K562 (cell line): ENCODE data around the gene CDC27. TPM values are rescaled to one million over a fixed set of nuclear protein-coding genes. Genes with fewer than 3 reads are reported as not detected.

Experiments used
- ATAC-seq: fragments of 200-7000 bp; cut with Tn5 transposase; 3 replicates; pipeline ENCODE4 v1.9.1; 2020; ENCODE audit warnings: moderate library complexity
- BruUV-seq: library from RNA; stranded (reverse); fragments of 400-500 nt; replicated peaks from 2 replicates; lab custom pipeline; 2021; lab: Mats Ljungman, UMichigan
- CTCF ChIA-PET: fragments of 300-600 bp; formaldehyde crosslinking; extraction: SDS; loops from one replicate; lab custom pipeline; 2021; ENCODE audit warnings: low intra/inter-chr PET ratio; lab: Yijun Ruan, JAX
- POLR2A ChIA-PET: fragments of 300-600, 350-650 bp; sonication (Branson Sonifier 250); formaldehyde crosslinking; extraction: SDS; loops from one replicate; lab custom pipeline; 2021; ENCODE audit warnings: antibody characterized with exemption, inconsistent platforms; lab: Yijun Ruan, JAX
- DNase-seq, 4 experiments: peaks; one replicate each; pipeline versions ENCODE4 v3.0.0 to v3.0.0-alpha.2; 2011 to 2018; ENCODE audit warnings: low spot score in 3 of 4, mixed read lengths in 3 of 4; ENCODE audit errors: extremely low read depth in 1 of 4
- FAIRE-seq: peaks from 2 replicates; lab custom pipeline; 2011; peaks lifted over from hg19 to GRCh38; lab: Jason Lieb, UNC
- H2AFZ ChIP-seq: 2 replicates; pipeline ENCODE4 v1.6.0; 2011; ENCODE audit warnings: low read depth, low read length, control low read depth, inconsistent platforms
- H3K27ac ChIP-seq: fragments of 200-600 bp; 3 replicates; pipeline ENCODE4 v1.8.0; 2011; ENCODE audit warnings: low read depth, mild to moderate bottlenecking, control low read depth, inconsistent platforms, low read length, moderate library complexity, mixed read lengths; ENCODE audit errors: extremely low read depth
- H3K27me3 ChIP-seq, 2 experiments: fragments of 300-600 bp in 1 of 2; 2 replicates in 1 of 2; 3 replicates in 1 of 2; pipeline versions ENCODE4 v1.6.0 to v1.8.0; 2011; ENCODE audit warnings: inconsistent platforms in 2 of 2, low read length in 2 of 2, mild to moderate bottlenecking in 1 of 2, mixed read lengths in 1 of 2, moderate library complexity in 1 of 2; ENCODE audit not compliant: control insufficient read depth in 2 of 2, insufficient read depth in 2 of 2
- H3K36me3 ChIP-seq: fragments of 300-600 bp; 3 replicates; pipeline ENCODE4 v1.8.0; 2011; ENCODE audit warnings: mild to moderate bottlenecking, low read length, inconsistent platforms; ENCODE audit not compliant: control insufficient read depth, insufficient read depth
- H3K4me1 ChIP-seq, 2 experiments: fragments of 200-600 bp in 1 of 2; replicated peaks in 1 of 2; 2 replicates in 1 of 2; 3 replicates in 1 of 2; pipeline versions ENCODE4 v1.5.1 to v1.8.0; 2011; ENCODE audit warnings: inconsistent platforms in 2 of 2, low read length in 2 of 2, mild to moderate bottlenecking in 1 of 2, mixed read lengths in 1 of 2, moderate library complexity in 1 of 2; ENCODE audit not compliant: control insufficient read depth in 2 of 2, insufficient read depth in 2 of 2
- H3K4me2 ChIP-seq: 2 replicates; pipeline ENCODE4 v1.6.1; 2011; ENCODE audit warnings: low read length, control low read depth, inconsistent platforms, mixed read lengths; ENCODE audit not compliant: insufficient read depth
- H3K4me3 ChIP-seq: fragments of 200-600 bp; sonication (generic), shearing (Covaris generic); 2 replicates; pipeline ENCODE4 v1.5.1; 2016; ENCODE audit warnings: control low read depth, inconsistent platforms
- H3K79me2 ChIP-seq: fragments of 200-600 bp; 3 replicates; pipeline ENCODE4 v1.8.0; 2011; ENCODE audit warnings: low read length, inconsistent platforms; ENCODE audit not compliant: control insufficient read depth, insufficient read depth
- H3K9ac ChIP-seq, 2 experiments: 2 replicates each; pipeline versions ENCODE4 v1.6.0 to v1.6.1; 2011; ENCODE audit warnings: low read depth in 2 of 2, low read length in 2 of 2, control low read depth in 1 of 2, inconsistent platforms in 1 of 2, mild to moderate bottlenecking in 1 of 2, mixed read lengths in 1 of 2; ENCODE audit not compliant: insufficient read depth in 1 of 2
- H3K9me1 ChIP-seq: one replicate; pipeline ENCODE4 v1.6.0; 2011; ENCODE audit warnings: inconsistent platforms, mild to moderate bottlenecking, low read length, moderate library complexity; ENCODE audit not compliant: control insufficient read depth, insufficient read depth
- H3K9me3 ChIP-seq: replicated peaks from 2 replicates; pipeline ENCODE4 v1.5.1; 2011; ENCODE audit warnings: low read depth, low read length, inconsistent platforms; ENCODE audit not compliant: control insufficient read depth, insufficient read depth
- H4K20me1 ChIP-seq: replicated peaks from 2 replicates; pipeline ENCODE4 v1.6.1; 2011; ENCODE audit warnings: low read length, inconsistent platforms, mixed read lengths; ENCODE audit not compliant: control insufficient read depth, insufficient read depth
- CREB3 ChIP-seq: fragments of 450-650 bp; conservative IDR thresholded peaks from 2 replicates; pipeline ENCODE4 v1.6.1; 2016; ENCODE audit warnings: missing genetic modification characterization, low read depth, mild to moderate bottlenecking, missing compliant biosample characterization, moderate library complexity
- JUND ChIP-seq, 2 experiments: IDR thresholded peaks; 2 replicates in 1 of 2; 3 replicates in 1 of 2; pipeline ENCODE4 v1.6.1; 2011; ENCODE audit warnings: borderline replicate concordance in 2 of 2, low read depth in 2 of 2, low read length in 2 of 2, improper control_type of control experiment in 1 of 2, missing biosample characterization in 1 of 2, missing genetic modification characterization in 1 of 2, missing genetic modification reagents in 1 of 2
- KLF16 ChIP-seq: IDR thresholded peaks from 2 replicates; pipeline ENCODE4 v1.6.1; 2016; ENCODE audit warnings: antibody characterized with exemption
- MECOM ChIP-seq: fragments of 250-450 bp; sonication (Bioruptor Pico); IDR thresholded peaks from 2 replicates; pipeline ENCODE4 v1.8.0; 2022; ENCODE audit warnings: inconsistent platforms
- PML ChIP-seq: IDR thresholded peaks from 2 replicates; pipeline ENCODE4 v1.6.1; 2012; ENCODE audit warnings: low read length, inconsistent platforms
- PRMT5 ChIP-seq: sonication (generic); formaldehyde crosslinking; IDR thresholded peaks from 2 replicates; pipeline ENCODE4 v1.5.0; 2020; ENCODE audit warnings: missing genetic modification reagents
- SREBF2 ChIP-seq: sonication (generic); formaldehyde crosslinking; IDR thresholded peaks from 2 replicates; pipeline ENCODE4 v1.4.0; 2020; ENCODE audit warnings: mild to moderate bottlenecking, missing genetic modification reagents
- TAL1 ChIP-seq: fragments of 450-650 bp; IDR thresholded peaks from 2 replicates; pipeline ENCODE4 v1.6.1; 2016; ENCODE audit warnings: mild to moderate bottlenecking
- ZBTB7A ChIP-seq: IDR thresholded peaks from 2 replicates; pipeline ENCODE4 v1.6.1; 2011; ENCODE audit warnings: low read depth, mild to moderate bottlenecking, low read length, moderate library complexity, borderline replicate concordance; ENCODE audit not compliant: control insufficient read depth
- ZNF263 ChIP-seq: sonication (generic); formaldehyde crosslinking; IDR thresholded peaks from 2 replicates; pipeline ENCODE4 v1.8.0; 2022; ENCODE audit warnings: mild to moderate bottlenecking, missing genetic modification reagents, borderline replicate concordance
- ZNF41 ChIP-seq: fragments of 250-450 bp; sonication (Bioruptor Pico); conservative IDR thresholded peaks from 2 replicates; pipeline ENCODE4 v1.4.0; 2020; ENCODE audit warnings: mild to moderate bottlenecking
- ZNF668 ChIP-seq: fragments of 250-450 bp; sonication (Bioruptor Pico); IDR thresholded peaks from 2 replicates; pipeline ENCODE4 v1.8.0; 2022; ENCODE audit warnings: mild to moderate bottlenecking, inconsistent platforms
- ZZZ3 ChIP-seq: fragments of 450-650 bp; IDR thresholded peaks from 2 replicates; pipeline ENCODE4 v1.6.1; 2016; ENCODE audit warnings: antibody characterized with exemption, mild to moderate bottlenecking, moderate library complexity
- WGBS: fragments of 100-300 bp; shearing (Covaris generic); methylation state at CpG from one replicate; pipeline ENCODE4 v1.1.6; 2016; ENCODE audit warnings: low coverage, mixed read lengths; ENCODE audit not compliant: insufficient coverage; ENCODE audit errors: missing lambda C conversion rate; 5-methylcytosine and 5-hydroxymethylcytosine counted together
- in situ Hi-C: fragments of 300-500 bp; cut with MboI; formaldehyde crosslinking; loops from 4 replicates; pipeline ENCODE4 v1.15.0; 2018; ENCODE audit warnings: inconsistent platforms, mixed read lengths
- intact Hi-C: fragments of 100-400 bp; cut with micrococcal nuclease; formaldehyde crosslinking; loops from 2 replicates; pipeline ENCODE4 v1.14.2; 2022
- polyA plus RNA-seq, 8 experiments: library from polyadenylated mRNA; depleted of rRNA in 4 of 8; stranded (reverse) in 5 of 8; unstranded in 3 of 8; fragments of >200 nt; fragmentation: Nextera tagmentation in 2 of 8; fragmentation: Illumina TruSeq in 1 of 8; extraction: Ambion mirVana in 2 of 8; extraction: Trizol in 1 of 8; gene quantifications; 2 replicates each; pipeline versions ENCODE4 v1.2.1 to v1.2.3, GENCODE V29; 2011 to 2014; ENCODE audit warnings: inconsistent platforms in 1 of 8, missing spikeins in 1 of 8
- total RNA-seq, 7 experiments: library from RNA; depleted of rRNA in 6 of 7; stranded (reverse); fragments of >200 nt in 6 of 7; fragmentation: Illumina TruSeq in 2 of 7; extraction: Trizol in 2 of 7; gene quantifications; 2 replicates each; pipeline versions ENCODE4 v1.2.1 to v1.2.3, GENCODE V29; 2011 to 2021; ENCODE audit warnings: low replicate concordance in 1 of 7
- TF ChIP-seq, protein P1 (sequence below): sonication (generic); formaldehyde crosslinking; IDR thresholded peaks from 2 replicates; pipeline ENCODE4 v1.8.0; 2022; ENCODE audit warnings: mild to moderate bottlenecking, missing genetic modification reagents
- TF ChIP-seq, protein P2 (sequence below): sonication (generic); formaldehyde crosslinking; IDR thresholded peaks from 2 replicates; pipeline ENCODE4 v1.8.1; 2023; ENCODE audit warnings: mild to moderate bottlenecking, missing genetic modification reagents, moderate library complexity

The CDC27 gene
- total and polyA plus RNA-seq, 9 of the 15 experiments (the other 6 are each of a cell fraction or from before 2014, with no cell fraction given) = 28.6 to 155 (median 94.1) TPM

GRCh38 chr17:47219621-47220475 lies 30.8 kb upstream of the CDC27 start (continued):
- TF ChIP-seq, protein P1, sequence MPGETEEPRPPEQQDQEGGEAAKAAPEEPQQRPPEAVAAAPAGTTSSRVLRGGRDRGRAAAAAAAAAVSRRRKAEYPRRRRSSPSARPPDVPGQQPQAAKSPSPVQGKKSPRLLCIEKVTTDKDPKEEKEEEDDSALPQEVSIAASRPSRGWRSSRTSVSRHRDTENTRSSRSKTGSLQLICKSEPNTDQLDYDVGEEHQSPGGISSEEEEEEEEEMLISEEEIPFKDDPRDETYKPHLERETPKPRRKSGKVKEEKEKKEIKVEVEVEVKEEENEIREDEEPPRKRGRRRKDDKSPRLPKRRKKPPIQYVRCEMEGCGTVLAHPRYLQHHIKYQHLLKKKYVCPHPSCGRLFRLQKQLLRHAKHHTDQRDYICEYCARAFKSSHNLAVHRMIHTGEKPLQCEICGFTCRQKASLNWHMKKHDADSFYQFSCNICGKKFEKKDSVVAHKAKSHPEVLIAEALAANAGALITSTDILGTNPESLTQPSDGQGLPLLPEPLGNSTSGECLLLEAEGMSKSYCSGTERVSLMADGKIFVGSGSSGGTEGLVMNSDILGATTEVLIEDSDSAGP (CRISPR knock-in tag) = no peak
- TF ChIP-seq SREBF2 (CRISPR knock-in tag) = 0 out of 2 replicates have a peak, but pooled peaks have one; percentile 18
- TF ChIP-seq, all 486 proteins: peak for 5

DNA sequence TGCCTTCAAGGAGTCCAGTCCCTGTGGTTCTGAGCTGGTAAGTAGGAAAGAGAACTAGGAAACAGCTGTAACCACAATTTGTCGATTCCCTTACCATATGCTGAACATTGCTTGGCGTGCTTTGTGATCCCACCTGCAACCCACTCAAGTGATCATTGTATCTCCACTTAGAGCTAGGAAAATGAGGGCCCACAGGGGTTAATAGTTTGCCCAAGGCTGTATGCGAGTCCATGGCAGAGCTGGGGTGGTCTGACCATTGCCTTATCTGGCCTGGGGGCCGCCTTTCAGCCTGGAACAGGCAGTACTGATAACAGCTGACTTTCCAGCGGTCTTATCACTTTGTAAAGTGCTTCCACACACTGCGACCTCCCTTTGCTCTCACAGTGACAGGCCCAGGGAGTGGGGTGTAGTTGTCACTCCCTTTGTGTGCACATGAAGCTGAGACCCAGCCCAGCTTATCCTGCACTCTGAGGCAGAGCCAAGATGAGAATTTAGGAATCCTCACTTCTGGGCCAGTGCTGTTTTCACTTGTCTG lies 29.9 kb upstream of the CDC27 start:
- intact Hi-C loops (no loop called here), in situ Hi-C loops (no loop called here)
- peak overlapping the region; percentile 83 for H3K4me2 ChIP-seq
- peaks cover 57% of the 10 kb centered on the region for H3K36me3 ChIP-seq
- FAIRE-seq (peak; percentile 95), ATAC-seq (peak; percentile 96), DNase-seq (peak; percentile 83 to 94 (median 87))
- H2AFZ ChIP-seq = peak overlapping the region; percentile 58
- no peaks in the 10 kb centered on the region for H4K20me1 ChIP-seq
- POLR2A ChIA-PET = interaction anchor here (0.6 to 2.4 kb wide), 8 partner anchors 9 to 119 kb away, joined by 3 to 26 read pairs (median 3); partner anchors contain the start of genes CDC27 and MYL4
- H3K9ac ChIP-seq = peak overlapping the region; percentile 58 to 78; a peak in 3 of 4 replicates
- peak overlapping the region; percentile 81 for H3K27ac ChIP-seq
- no peaks in the 10 kb centered on the region for H3K9me1 ChIP-seq
- H3K9me3 ChIP-seq = peaks cover 15% of the 10 kb centered on the region
- H3K27me3 ChIP-seq = no peaks in the 10 kb centered on the region
- WGBS = 0% methylated on average over 6 of the region's 6 CpGs
- H3K79me2 ChIP-seq = peaks cover 13% of the 10 kb centered on the region; the same call in 2 of the 3 replicates
- CTCF ChIA-PET = no interaction called here
- no TSS peak for BruUV-seq
- peaks cover 27 to 33% of the 10 kb centered on the region in 2 experiments; a peak in 4 of 5 replicates for H3K4me1 ChIP-seq
- no peak overlapping the region; the same call in 1 of the 2 replicates for H3K4me3 ChIP-seq
- TF ChIP-seq ZNF263 (CRISPR knock-in tag) (no peak), PRMT5 (CRISPR knock-in tag) (no peak), ZBTB7A (peak; percentile 87; the same call in 1 of the 2 replicates), ZNF41 (peak; percentile 56; the same call in 1 of the 2 replicates), JUND (IDR thresholded peaks at IDR 0.05; ENCODE audit: borderline replicate concordance, low read depth, low read length) (peak; percentile 78), JUND (tag; IDR thresholded peaks at IDR 0.05; ENCODE audit: borderline replicate concordance, low read depth, low read length) (peak; percentile 74; the same call in 1 of the 3 replicates), ZZZ3 (no peak), ZNF668 (peak; percentile 76; the same call in 1 of the 2 replicates), KLF16 (peak; percentile 88), PML (peak; percentile 85), MECOM (CRISPR knock-in tag) (peak; percentile 76; the same call in 1 of the 2 replicates), TAL1 (peak; percentile 89), CREB3 (tag) (peak; percentile 88)
- TF ChIP-seq, protein P2, sequence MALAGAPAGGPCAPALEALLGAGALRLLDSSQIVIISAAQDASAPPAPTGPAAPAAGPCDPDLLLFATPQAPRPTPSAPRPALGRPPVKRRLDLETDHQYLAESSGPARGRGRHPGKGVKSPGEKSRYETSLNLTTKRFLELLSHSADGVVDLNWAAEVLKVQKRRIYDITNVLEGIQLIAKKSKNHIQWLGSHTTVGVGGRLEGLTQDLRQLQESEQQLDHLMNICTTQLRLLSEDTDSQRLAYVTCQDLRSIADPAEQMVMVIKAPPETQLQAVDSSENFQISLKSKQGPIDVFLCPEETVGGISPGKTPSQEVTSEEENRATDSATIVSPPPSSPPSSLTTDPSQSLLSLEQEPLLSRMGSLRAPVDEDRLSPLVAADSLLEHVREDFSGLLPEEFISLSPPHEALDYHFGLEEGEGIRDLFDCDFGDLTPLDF = no peak
